IMR-90 (cell line): ENCODE results near the gene FAAP100. TPM values are rescaled to one million over a fixed set of nuclear protein-coding genes. Genes with fewer than 3 reads are reported as not detected.

Experiments
- ATAC-seq: fragments of 200-7000 bp; cut with Tn5 transposase; 2 replicates; pipeline ENCODE4 v1.9.1; 2020; ENCODE audit warnings: low read depth, mild to moderate bottlenecking, moderate library complexity
- BruUV-seq: library from RNA; stranded (reverse); fragments of 400-500 nt; replicated peaks from 2 replicates; lab custom pipeline; 2021; lab: Mats Ljungman, UMichigan
- CTCF ChIA-PET: fragments of 300-600 bp; formaldehyde crosslinking; extraction: SDS; loops from one replicate; lab custom pipeline; 2021; ENCODE audit warnings: antibody characterized with exemption; lab: Yijun Ruan, JAX
- POLR2A ChIA-PET: fragments of 300-600 bp; sonication (Branson Sonifier 250); formaldehyde crosslinking; loops from one replicate; lab custom pipeline; 2022; ENCODE audit warnings: antibody characterized with exemption; ENCODE audit not compliant: unreplicated experiment; lab: Charles Lee
- DNase-seq: peaks from one replicate; pipeline ENCODE4 v3.0.0; 2013
- H2AFZ ChIP-seq: replicated peaks from 2 replicates; pipeline ENCODE3; 2013; ENCODE audit warnings: low read length, mild to moderate bottlenecking; ENCODE audit not compliant: poor library complexity
- H2AK5ac ChIP-seq: 2 replicates; pipeline ENCODE4 v1.6.1; 2013; ENCODE audit warnings: low read depth, low read length, inconsistent platforms
- H2AK9ac ChIP-seq: replicated peaks from 2 replicates; pipeline ENCODE3; 2013; ENCODE audit warnings: mild to moderate bottlenecking, low read depth, low read length, moderate library complexity; ENCODE audit not compliant: poor library complexity
- H2BK120ac ChIP-seq: 2 replicates; pipeline ENCODE4 v1.6.1; 2013; ENCODE audit warnings: low read depth, low read length, inconsistent platforms
- H2BK15ac ChIP-seq: 3 replicates; pipeline ENCODE4 v1.6.1; 2013; ENCODE audit warnings: low read depth, low read length, inconsistent platforms
- H2BK20ac ChIP-seq: 2 replicates; pipeline ENCODE4 v1.6.1; 2013; ENCODE audit warnings: low read depth, mild to moderate bottlenecking, inconsistent platforms, low read length, moderate library complexity
- H2BK5ac ChIP-seq: 2 replicates; pipeline ENCODE4 v1.6.1; 2013; ENCODE audit warnings: mild to moderate bottlenecking, low read depth, low read length, inconsistent platforms; ENCODE audit not compliant: poor library complexity, severe bottlenecking
- H3K14ac ChIP-seq: replicated peaks from 2 replicates; pipeline ENCODE4 v1.6.1; 2013; ENCODE audit warnings: low read depth, low read length, inconsistent platforms
- H3K18ac ChIP-seq: 2 replicates; pipeline ENCODE4 v1.6.1; 2013; ENCODE audit warnings: low read depth, low read length, control low read depth
- H3K23ac ChIP-seq: 2 replicates; pipeline ENCODE4 v1.6.1; 2013; ENCODE audit warnings: low read depth, low read length, inconsistent platforms
- H3K27ac ChIP-seq: 2 replicates; pipeline ENCODE4 v1.5.1; 2013; ENCODE audit warnings: mild to moderate bottlenecking, control low read depth, low read length; ENCODE audit not compliant: insufficient read depth
- H3K27me3 ChIP-seq: 2 replicates; pipeline ENCODE4 v1.6.1; 2013; ENCODE audit warnings: low read length; ENCODE audit not compliant: control insufficient read depth, insufficient read depth
- H3K36me3 ChIP-seq: 2 replicates; pipeline ENCODE4 v1.6.1; 2013; ENCODE audit warnings: low read length, mixed read lengths; ENCODE audit not compliant: control insufficient read depth, insufficient read depth
- H3K4ac ChIP-seq: 2 replicates; pipeline ENCODE4 v1.6.1; 2013; ENCODE audit warnings: low read depth, low read length, inconsistent platforms
- H3K4me1 ChIP-seq: 2 replicates; pipeline ENCODE4 v1.6.1; 2013; ENCODE audit warnings: low read length, mixed read lengths; ENCODE audit not compliant: control insufficient read depth, insufficient read depth
- H3K4me2 ChIP-seq: 2 replicates; pipeline ENCODE4 v1.6.1; 2013; ENCODE audit warnings: low read depth, mild to moderate bottlenecking, control low read depth, low read length, moderate library complexity
- H3K4me3 ChIP-seq: 2 replicates; pipeline ENCODE4 v1.5.1; 2013; ENCODE audit warnings: low read depth, mild to moderate bottlenecking, control low read depth, low read length, moderate library complexity; ENCODE audit not compliant: insufficient read depth
- H3K56ac ChIP-seq: 2 replicates; pipeline ENCODE4 v1.6.1; 2013; ENCODE audit warnings: low read length, inconsistent platforms; ENCODE audit not compliant: insufficient read depth; ENCODE audit errors: extremely low read depth
- H3K79me1 ChIP-seq, 2 experiments: 2 replicates each; pipeline ENCODE4 v1.6.1; 2013; ENCODE audit warnings: low read length in 2 of 2, inconsistent platforms in 1 of 2, low read depth in 1 of 2
- H3K9ac ChIP-seq: 2 replicates; pipeline ENCODE4 v1.6.1; 2013; ENCODE audit warnings: low read depth, low read length, control low read depth
- H3K9me1 ChIP-seq: 2 replicates; pipeline ENCODE4 v1.6.1; 2013; ENCODE audit warnings: low read length, inconsistent platforms; ENCODE audit not compliant: insufficient read depth
- H3K9me3 ChIP-seq: 2 replicates; pipeline ENCODE4 v1.6.1; 2013; ENCODE audit warnings: low read length; ENCODE audit not compliant: control insufficient read depth, insufficient read depth
- H4K20me1 ChIP-seq: 2 replicates; pipeline ENCODE4 v1.6.1; 2013; ENCODE audit warnings: low read length, inconsistent platforms; ENCODE audit not compliant: insufficient read depth
- H4K5ac ChIP-seq: 2 replicates; pipeline ENCODE4 v1.6.1; 2013; ENCODE audit warnings: mild to moderate bottlenecking, low read depth, low read length, control low read depth
- H4K8ac ChIP-seq, 2 experiments: 2 replicates each; pipeline ENCODE4 v1.6.1; 2013; ENCODE audit warnings: low read depth in 2 of 2, low read length in 2 of 2, control low read depth in 1 of 2, inconsistent platforms in 1 of 2
- H4K91ac ChIP-seq: 2 replicates; pipeline ENCODE4 v1.6.1; 2013; ENCODE audit warnings: low read depth, low read length, inconsistent platforms; ENCODE audit not compliant: insufficient read depth
- CEBPB ChIP-seq: IDR thresholded peaks from 2 replicates; pipeline ENCODE4 v1.6.1; 2012; ENCODE audit warnings: low read depth, low read length, improper control_type of control experiment
- CHD1 ChIP-seq: IDR thresholded peaks from 2 replicates; pipeline ENCODE4 v1.6.1; 2012; ENCODE audit warnings: low read depth, low read length, improper control_type of control experiment
- FOS ChIP-seq: fragments of 150-350 bp; IDR thresholded peaks from 2 replicates; pipeline ENCODE4 v1.6.1; 2016; ENCODE audit warnings: low read depth, low read length
- RAD21 ChIP-seq: IDR thresholded peaks from 2 replicates; pipeline ENCODE4 v1.6.1; 2012; ENCODE audit warnings: low read length, improper control_type of control experiment
- RCOR1 ChIP-seq: IDR thresholded peaks from 2 replicates; pipeline ENCODE4 v1.6.1; 2012; ENCODE audit warnings: mild to moderate bottlenecking, low read length, improper control_type of control experiment; ENCODE audit not compliant: insufficient replicate concordance
- RFX5 ChIP-seq: IDR thresholded peaks from 2 replicates; pipeline ENCODE4 v1.8.0; 2012; ENCODE audit warnings: low read depth, mild to moderate bottlenecking, low read length, moderate library complexity
- WGBS, 2 experiments: methylation state at CpG; one replicate each; pipeline versions ENCODE4 v1.1.5 to v1.1.7; 2013; ENCODE audit warnings: missing lambda C conversion rate in 2 of 2; ENCODE audit not compliant: insufficient read length in 1 of 2; ENCODE audit errors: extremely low coverage in 2 of 2; 5-methylcytosine and 5-hydroxymethylcytosine counted together
- dilution Hi-C: fragments of 300-500 bp; cut with HindIII; formaldehyde crosslinking; loops from one replicate; pipeline ENCODE4 v1.14.3; 2018; ENCODE audit warnings: low sequenced_read_pairs; ENCODE audit not compliant: unreplicated experiment
- in situ Hi-C: fragments of 300-500 bp; cut with MboI; formaldehyde crosslinking; loops from 3 replicates; pipeline ENCODE4 v1.14.3; 2019; ENCODE audit warnings: low sequenced_read_pairs, inconsistent platforms, mixed read lengths
- intact Hi-C: fragments of 100-400 bp; cut with micrococcal nuclease; formaldehyde crosslinking; loops from 2 replicates; pipeline ENCODE4 v1.10.0; 2022
- polyA plus RNA-seq, 3 experiments: library from polyadenylated mRNA; depleted of rRNA; stranded (reverse); fragments of >200 nt; gene quantifications; 2 replicates each; pipeline ENCODE4 v1.2.3, GENCODE V29; 2012; ENCODE audit warnings: low replicate concordance in 1 of 3
- total RNA-seq: library from RNA; depleted of rRNA; stranded (reverse); fragments of >200 nt; gene quantifications from 2 replicates; pipeline ENCODE4 v1.2.3, GENCODE V29; 2012
- TF ChIP-seq, protein P1 (sequence below): fragments of 150-350 bp; IDR thresholded peaks from 2 replicates; pipeline ENCODE4 v1.6.1; 2017; ENCODE audit warnings: mild to moderate bottlenecking, antibody characterized with exemption, low read length, low read depth
- TF ChIP-seq, protein P2 (sequence below): conservative IDR thresholded peaks from 2 replicates; pipeline ENCODE4 v1.5.1; 2012; ENCODE audit warnings: mild to moderate bottlenecking, low read depth, low read length, improper control_type of control experiment
- TF ChIP-seq, protein P3 (sequence below): fragments of 150-350 bp; IDR thresholded peaks from 2 replicates; pipeline ENCODE4 v1.6.1; 2016; ENCODE audit warnings: low read depth, mild to moderate bottlenecking, low read length, moderate library complexity, borderline replicate concordance

Gene FAAP100
- total and polyA plus RNA-seq, 2 of the 4 experiments (the other 2 are of a cell fraction) = 7.9 to 24.8 TPM

DNA sequence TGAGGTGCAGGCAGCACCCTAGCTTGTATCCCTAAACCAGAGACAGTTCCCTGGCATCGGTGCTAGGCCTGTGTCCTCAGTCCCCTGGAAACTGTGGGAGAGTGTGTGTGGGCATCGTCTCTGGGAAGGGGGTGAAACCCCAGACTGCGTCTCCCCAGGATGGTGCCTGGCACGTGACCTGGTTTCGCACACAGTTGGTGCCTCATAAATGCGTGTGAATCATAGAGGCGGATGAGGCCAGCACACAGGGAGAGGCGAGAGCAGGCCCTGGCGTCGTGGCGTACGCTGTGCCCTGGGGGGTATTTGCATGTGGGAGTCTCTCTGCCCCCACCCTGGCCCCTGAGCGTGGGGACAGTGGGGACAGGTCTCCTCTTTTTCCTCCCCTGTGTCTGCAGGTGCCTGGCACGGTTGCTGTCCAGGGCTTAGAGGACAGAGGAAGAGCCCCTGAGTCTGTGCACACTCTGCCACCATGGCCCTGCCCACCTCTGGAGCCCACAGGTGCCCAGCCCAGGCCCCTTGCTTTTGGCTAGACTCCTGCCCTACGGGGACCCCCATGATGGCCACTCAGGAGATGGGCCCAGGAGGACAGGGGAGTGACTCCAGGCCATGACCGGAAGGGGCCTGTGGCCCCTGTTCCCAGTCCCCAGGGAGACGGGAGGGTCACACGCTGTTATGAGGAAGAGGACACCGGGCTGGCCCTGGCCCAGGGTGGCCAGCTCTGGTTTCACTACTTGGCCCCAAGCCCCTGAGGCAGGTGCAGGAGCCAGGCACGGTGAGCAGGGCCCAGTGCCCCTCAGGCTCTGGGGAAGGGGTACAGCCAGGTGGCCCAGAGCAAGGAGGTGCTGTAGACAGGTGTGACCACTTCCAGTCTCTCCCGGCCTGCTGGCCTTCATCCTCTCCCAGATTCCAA lies 25.2 kb downstream of the FAAP100 start (continued):
- TF ChIP-seq, protein P1, sequence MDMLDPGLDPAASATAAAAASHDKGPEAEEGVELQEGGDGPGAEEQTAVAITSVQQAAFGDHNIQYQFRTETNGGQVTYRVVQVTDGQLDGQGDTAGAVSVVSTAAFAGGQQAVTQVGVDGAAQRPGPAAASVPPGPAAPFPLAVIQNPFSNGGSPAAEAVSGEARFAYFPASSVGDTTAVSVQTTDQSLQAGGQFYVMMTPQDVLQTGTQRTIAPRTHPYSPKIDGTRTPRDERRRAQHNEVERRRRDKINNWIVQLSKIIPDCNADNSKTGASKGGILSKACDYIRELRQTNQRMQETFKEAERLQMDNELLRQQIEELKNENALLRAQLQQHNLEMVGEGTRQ = no peak

DNA sequence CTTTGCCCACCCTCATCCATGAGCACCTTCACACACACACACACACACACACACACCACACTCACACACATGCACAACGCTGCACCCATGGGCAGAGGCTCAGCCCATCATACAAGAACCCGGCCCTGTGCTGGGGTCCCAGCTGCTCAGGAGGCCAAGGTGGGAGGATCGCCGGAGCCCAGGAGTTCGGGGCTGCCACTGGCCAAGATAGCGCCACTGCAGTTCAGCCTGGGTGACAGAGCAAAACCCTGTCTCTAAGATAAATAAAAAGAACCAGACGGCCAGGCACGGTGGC lies 27.3 kb downstream of the FAAP100 start:
- no peak overlapping the region for H2AK5ac ChIP-seq
- H2BK15ac ChIP-seq = no peak overlapping the region
- intact Hi-C loops = no loop called here
- H4K20me1 ChIP-seq = peaks cover 31% of the 10 kb centered on the region
- H3K79me1 ChIP-seq = peaks cover 0 to 5% of the 10 kb centered on the region in 2 experiments; a peak in 1 of 4 replicates
- H3K9me3 ChIP-seq = no peaks in the 10 kb centered on the region
- H3K4me3 ChIP-seq = no peak overlapping the region
- ChIA-PET CTCF (no interaction called here), POLR2A (no interaction called here)
- no peaks in the 10 kb centered on the region for H3K36me3 ChIP-seq
- in situ Hi-C loops = no loop called here
- TF ChIP-seq, protein P1 = no peak
- TF ChIP-seq FOS = no peak
- no peak for TF ChIP-seq RAD21
- no peak for TF ChIP-seq RFX5
- no peak for TF ChIP-seq CEBPB
- no peak for TF ChIP-seq RCOR1
- TF ChIP-seq, protein P2, sequence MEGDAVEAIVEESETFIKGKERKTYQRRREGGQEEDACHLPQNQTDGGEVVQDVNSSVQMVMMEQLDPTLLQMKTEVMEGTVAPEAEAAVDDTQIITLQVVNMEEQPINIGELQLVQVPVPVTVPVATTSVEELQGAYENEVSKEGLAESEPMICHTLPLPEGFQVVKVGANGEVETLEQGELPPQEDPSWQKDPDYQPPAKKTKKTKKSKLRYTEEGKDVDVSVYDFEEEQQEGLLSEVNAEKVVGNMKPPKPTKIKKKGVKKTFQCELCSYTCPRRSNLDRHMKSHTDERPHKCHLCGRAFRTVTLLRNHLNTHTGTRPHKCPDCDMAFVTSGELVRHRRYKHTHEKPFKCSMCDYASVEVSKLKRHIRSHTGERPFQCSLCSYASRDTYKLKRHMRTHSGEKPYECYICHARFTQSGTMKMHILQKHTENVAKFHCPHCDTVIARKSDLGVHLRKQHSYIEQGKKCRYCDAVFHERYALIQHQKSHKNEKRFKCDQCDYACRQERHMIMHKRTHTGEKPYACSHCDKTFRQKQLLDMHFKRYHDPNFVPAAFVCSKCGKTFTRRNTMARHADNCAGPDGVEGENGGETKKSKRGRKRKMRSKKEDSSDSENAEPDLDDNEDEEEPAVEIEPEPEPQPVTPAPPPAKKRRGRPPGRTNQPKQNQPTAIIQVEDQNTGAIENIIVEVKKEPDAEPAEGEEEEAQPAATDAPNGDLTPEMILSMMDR = no peak
- TF ChIP-seq, protein P3, sequence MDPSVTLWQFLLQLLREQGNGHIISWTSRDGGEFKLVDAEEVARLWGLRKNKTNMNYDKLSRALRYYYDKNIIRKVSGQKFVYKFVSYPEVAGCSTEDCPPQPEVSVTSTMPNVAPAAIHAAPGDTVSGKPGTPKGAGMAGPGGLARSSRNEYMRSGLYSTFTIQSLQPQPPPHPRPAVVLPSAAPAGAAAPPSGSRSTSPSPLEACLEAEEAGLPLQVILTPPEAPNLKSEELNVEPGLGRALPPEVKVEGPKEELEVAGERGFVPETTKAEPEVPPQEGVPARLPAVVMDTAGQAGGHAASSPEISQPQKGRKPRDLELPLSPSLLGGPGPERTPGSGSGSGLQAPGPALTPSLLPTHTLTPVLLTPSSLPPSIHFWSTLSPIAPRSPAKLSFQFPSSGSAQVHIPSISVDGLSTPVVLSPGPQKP = no peak
- no peak for TF ChIP-seq CHD1
- H2AFZ ChIP-seq = no peak overlapping the region
- no peak for ATAC-seq
- no peak for DNase-seq
- dilution Hi-C loops = no loop called here
- no peak overlapping the region for H3K23ac ChIP-seq
- H4K5ac ChIP-seq = no peak overlapping the region
- no peak overlapping the region for H4K91ac ChIP-seq
- peaks cover 9% of the 10 kb centered on the region for H3K27me3 ChIP-seq
- no peak overlapping the region for H3K27ac ChIP-seq
- no peak overlapping the region for H3K9ac ChIP-seq
- no peak overlapping the region for H3K18ac ChIP-seq
- H3K4ac ChIP-seq = no peak overlapping the region
- peaks cover 5% of the 10 kb centered on the region; the same call in 1 of the 2 replicates for H3K4me1 ChIP-seq
- 81% methylated on average over 7 of the region's 8 CpGs; no CpG with 5 or more reads in 1 of the 2 experiments for WGBS, 2 experiments
- no peak overlapping the region for H3K4me2 ChIP-seq
- H4K8ac ChIP-seq = no peak overlapping the region
- H3K56ac ChIP-seq = no peak overlapping the region
- no TSS peak for BruUV-seq
- no peak overlapping the region for H3K14ac ChIP-seq
- H2BK120ac ChIP-seq = no peak overlapping the region
- H2AK9ac ChIP-seq = no peak overlapping the region
- H2BK20ac ChIP-seq = no peak overlapping the region
- peaks cover 5% of the 10 kb centered on the region; the same call in 1 of the 2 replicates for H3K9me1 ChIP-seq
- no peak overlapping the region for H2BK5ac ChIP-seq
